IPS-20b (cell line): ENCODE data around the gene CACNB2.

Experiments used
- H3K27ac ChIP-seq: one replicate; pipeline ENCODE4 v1.5.1; 2013; ENCODE audit warnings: low read length
- H3K27me3 ChIP-seq: 2 replicates; pipeline ENCODE4 v1.6.1; 2013; ENCODE audit warnings: mild to moderate bottlenecking, low read length, inconsistent platforms; ENCODE audit not compliant: insufficient read depth
- H3K36me3 ChIP-seq: 2 replicates; pipeline ENCODE4 v1.6.1; 2013; ENCODE audit warnings: low read depth, mild to moderate bottlenecking, inconsistent platforms, low read length, moderate library complexity; ENCODE audit not compliant: insufficient read depth
- H3K4me1 ChIP-seq: 2 replicates; pipeline ENCODE4 v1.6.1; 2013; ENCODE audit warnings: mild to moderate bottlenecking, control low read depth, inconsistent platforms, low read length, moderate library complexity; ENCODE audit not compliant: insufficient read depth
- H3K4me3 ChIP-seq: 2 replicates; pipeline ENCODE4 v1.5.1; 2013; ENCODE audit warnings: mild to moderate bottlenecking, low read length, inconsistent platforms
- H3K9ac ChIP-seq: 2 replicates; pipeline ENCODE4 v1.6.1; 2013; ENCODE audit warnings: low read depth, mild to moderate bottlenecking, inconsistent platforms, low read length, moderate library complexity
- H3K9me3 ChIP-seq: 2 replicates; pipeline ENCODE4 v1.6.1; 2013; ENCODE audit warnings: mild to moderate bottlenecking, low read depth, low read length, inconsistent platforms; ENCODE audit not compliant: insufficient read depth

CACNB2 gene

DNA sequence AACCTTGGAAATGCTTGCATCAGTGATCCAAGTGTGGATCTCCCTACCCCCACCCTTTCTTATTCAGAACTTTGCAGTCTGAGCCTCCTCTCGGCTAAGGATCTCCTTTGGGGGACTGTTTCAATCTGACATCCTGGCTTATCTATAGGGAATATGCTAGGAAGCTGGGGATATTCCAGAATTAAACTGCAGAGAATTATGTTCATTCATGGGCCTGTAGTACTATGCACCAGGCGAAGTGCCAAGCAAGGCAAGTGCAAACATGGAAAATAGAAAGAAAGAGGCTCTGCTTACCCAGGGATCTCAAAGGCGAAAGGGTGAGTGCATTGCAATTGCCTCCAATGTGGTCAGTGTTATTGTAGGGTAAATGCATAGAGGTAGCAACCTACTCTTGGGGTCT lies 96.5 kb downstream of the CACNB2 start:
- H3K4me3 ChIP-seq: no peak overlapping the region
- H3K36me3 ChIP-seq: no peaks in the 10 kb centered on the region
- H3K27ac ChIP-seq: no peak overlapping the region
- no peak overlapping the region for H3K9ac ChIP-seq
- H3K4me1 ChIP-seq: peaks cover 10% of the 10 kb centered on the region
- no peaks in the 10 kb centered on the region for H3K9me3 ChIP-seq
- H3K27me3 ChIP-seq: no peaks in the 10 kb centered on the region

DNA sequence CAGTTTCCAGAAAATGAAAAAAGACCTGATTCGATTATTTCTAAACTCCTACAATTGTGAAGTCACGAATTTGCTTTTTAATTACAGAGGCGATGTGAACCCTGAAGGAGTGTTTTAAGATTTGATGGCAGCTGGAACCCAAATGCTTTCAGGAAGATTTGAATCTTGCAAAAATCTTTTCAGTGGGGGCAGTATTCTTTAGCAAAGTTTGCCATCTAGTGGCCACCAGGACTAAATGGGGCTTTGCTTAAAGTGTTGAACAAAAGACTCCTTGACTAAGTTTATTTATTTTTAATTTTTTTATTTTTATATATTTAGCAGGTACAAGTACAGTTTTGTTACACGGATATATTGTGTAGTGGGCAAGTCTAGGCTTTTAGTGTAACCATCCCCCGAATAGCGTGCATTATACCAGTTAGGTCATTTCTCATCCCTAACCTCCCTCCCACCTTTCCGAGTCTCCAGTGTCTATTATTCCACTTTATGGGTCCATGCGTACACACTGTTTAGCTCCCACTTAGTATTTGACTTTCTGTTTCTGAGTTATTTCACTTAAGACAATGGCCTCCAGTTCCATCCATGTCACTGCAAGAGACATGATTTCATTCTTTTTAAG lies 98.8 kb downstream of the CACNB2 start:
- Histone ChIP-seq H3K9me3 (no peaks in the 10 kb centered on the region), H3K4me1 (peaks cover 8% of the 10 kb centered on the region), H3K4me3 (no peak overlapping the region), H3K9ac (no peak overlapping the region), H3K27me3 (no peaks in the 10 kb centered on the region), H3K36me3 (no peaks in the 10 kb centered on the region), H3K27ac (no peak overlapping the region)

DNA sequence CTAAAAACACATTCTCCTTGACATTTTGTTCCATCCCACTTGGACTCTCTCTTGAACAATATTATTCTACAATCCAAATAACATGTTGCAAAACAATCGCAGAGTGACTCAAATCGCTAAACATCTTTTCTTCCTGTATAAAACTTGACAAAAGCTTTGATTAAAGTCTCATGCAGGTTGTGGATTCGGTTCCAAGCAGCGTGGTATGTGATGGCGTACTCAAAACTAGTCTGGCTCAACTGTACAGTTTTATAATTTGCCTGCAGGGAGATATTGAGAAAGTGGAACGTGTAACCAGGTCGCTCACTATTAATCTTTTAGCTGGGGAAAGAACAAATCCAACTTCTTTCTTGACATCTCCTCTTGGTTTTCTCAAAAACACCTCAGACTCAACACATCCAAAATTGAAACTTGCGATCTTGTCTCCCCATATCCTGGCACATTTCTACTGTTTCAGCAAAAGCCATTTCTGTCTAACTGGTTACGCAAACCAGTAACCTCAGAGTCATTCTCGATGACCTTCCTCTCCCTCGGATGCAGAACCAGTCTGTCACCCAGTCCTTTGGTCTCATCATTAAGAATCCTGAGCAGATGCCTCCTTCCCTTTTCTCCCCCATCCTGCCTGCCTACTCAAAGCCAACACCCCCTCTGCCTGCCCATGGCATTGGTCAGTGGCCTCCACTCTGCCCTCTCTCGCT lies 100.1 kb downstream of the CACNB2 start:
- H3K9ac ChIP-seq: no peak overlapping the region
- no peaks in the 10 kb centered on the region for H3K27me3 ChIP-seq
- no peaks in the 10 kb centered on the region for H3K36me3 ChIP-seq
- H3K4me3 ChIP-seq: no peak overlapping the region
- peaks cover 4% of the 10 kb centered on the region for H3K4me1 ChIP-seq
- H3K27ac ChIP-seq: no peak overlapping the region
- H3K9me3 ChIP-seq: no peaks in the 10 kb centered on the region

DNA sequence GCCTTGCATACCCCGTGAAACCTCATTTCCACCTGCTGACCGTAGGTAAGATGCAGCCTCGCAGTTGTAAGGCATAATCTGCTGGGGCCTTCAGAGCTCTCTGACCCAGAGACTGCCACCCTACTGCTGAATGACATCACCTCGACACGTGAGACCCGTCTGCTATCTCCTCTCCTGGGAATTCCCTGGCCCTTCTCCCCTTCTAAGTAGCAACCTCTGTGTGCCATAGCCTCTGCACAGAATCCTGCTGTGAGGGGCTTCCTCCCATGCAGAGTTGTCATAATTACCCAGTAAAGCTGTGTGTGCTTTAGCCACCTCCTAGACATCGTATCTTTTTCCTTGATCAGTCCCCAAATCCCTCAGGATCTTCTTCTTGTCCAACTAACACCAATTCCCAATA lies 106.7 kb downstream of the CACNB2 start:
- H3K27ac ChIP-seq: no peak overlapping the region
- no peaks in the 10 kb centered on the region for H3K9me3 ChIP-seq
- H3K4me1 ChIP-seq: no peaks in the 10 kb centered on the region
- no peak overlapping the region for H3K9ac ChIP-seq
- H3K27me3 ChIP-seq: no peaks in the 10 kb centered on the region
- no peak overlapping the region for H3K4me3 ChIP-seq
- H3K36me3 ChIP-seq: no peaks in the 10 kb centered on the region

DNA sequence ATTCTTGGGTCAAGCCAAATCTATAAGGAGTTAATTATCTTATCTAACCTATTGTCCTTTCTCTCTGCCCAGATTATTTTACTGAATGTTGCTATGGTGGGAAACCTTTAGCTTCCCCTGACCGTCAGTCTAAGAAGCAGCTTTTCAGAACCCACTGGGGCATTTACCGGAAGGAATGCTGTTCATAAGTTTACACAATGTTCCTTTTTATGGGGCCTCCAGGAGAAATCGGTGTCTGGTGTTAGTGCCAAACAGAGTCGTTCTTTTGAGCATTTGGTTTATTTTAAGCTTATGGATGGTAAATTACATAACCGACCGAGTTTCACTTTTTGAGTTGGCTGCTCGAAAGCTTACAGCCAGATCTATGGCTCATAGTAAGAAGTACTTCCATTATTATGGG lies 111.9 kb downstream of the CACNB2 start:
- no peaks in the 10 kb centered on the region for H3K27me3 ChIP-seq
- H3K4me3 ChIP-seq: no peak overlapping the region
- no peak overlapping the region for H3K27ac ChIP-seq
- H3K9me3 ChIP-seq: no peaks in the 10 kb centered on the region
- no peaks in the 10 kb centered on the region for H3K36me3 ChIP-seq
- H3K9ac ChIP-seq: no peak overlapping the region
- no peaks in the 10 kb centered on the region for H3K4me1 ChIP-seq

DNA sequence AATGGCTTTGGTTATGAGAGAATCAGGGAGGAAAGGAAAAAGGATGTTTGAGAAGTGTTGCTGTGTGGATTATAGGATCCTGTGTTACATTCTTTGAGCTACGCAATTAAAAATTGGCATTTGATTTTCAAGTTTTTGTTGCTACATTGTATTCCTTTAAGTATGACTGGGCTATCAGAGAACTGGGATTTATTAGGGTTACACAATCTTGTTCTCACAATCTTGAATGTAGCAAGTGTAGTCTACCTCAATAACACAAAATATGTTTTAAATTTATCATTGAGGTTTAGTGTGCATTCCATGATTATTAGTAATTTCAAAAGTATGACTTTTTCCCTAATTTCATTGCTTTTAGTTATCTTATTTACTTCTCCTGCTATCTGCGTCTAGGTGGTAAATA lies 113.9 kb downstream of the CACNB2 start:
- Histone ChIP-seq H3K4me1 (no peaks in the 10 kb centered on the region), H3K4me3 (no peak overlapping the region), H3K36me3 (no peaks in the 10 kb centered on the region), H3K9ac (no peak overlapping the region), H3K27me3 (no peaks in the 10 kb centered on the region), H3K27ac (no peak overlapping the region), H3K9me3 (no peaks in the 10 kb centered on the region)

DNA sequence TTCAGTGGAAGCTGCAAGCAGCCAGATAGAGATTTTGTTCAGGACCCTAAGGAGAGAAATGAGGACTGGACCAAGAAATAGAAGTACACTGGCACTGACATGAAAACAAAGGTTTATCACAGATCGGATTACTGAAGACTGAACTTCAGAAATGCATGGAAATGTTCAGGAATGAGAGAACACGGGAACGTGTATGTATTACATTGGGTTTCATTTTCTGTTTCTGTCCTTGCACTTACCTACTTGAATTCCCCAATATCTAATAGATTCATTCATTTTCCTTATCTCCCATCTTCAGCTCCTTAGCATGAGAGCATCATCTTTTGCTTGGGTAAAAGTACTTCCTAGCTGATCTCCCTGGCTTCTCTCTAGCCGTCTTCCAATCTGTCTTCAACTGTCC lies 114.5 kb downstream of the CACNB2 start:
- no peaks in the 10 kb centered on the region for H3K9me3 ChIP-seq
- H3K27ac ChIP-seq: no peak overlapping the region
- H3K4me1 ChIP-seq: no peaks in the 10 kb centered on the region
- H3K4me3 ChIP-seq: no peak overlapping the region
- H3K9ac ChIP-seq: no peak overlapping the region
- no peaks in the 10 kb centered on the region for H3K27me3 ChIP-seq
- no peaks in the 10 kb centered on the region for H3K36me3 ChIP-seq

DNA sequence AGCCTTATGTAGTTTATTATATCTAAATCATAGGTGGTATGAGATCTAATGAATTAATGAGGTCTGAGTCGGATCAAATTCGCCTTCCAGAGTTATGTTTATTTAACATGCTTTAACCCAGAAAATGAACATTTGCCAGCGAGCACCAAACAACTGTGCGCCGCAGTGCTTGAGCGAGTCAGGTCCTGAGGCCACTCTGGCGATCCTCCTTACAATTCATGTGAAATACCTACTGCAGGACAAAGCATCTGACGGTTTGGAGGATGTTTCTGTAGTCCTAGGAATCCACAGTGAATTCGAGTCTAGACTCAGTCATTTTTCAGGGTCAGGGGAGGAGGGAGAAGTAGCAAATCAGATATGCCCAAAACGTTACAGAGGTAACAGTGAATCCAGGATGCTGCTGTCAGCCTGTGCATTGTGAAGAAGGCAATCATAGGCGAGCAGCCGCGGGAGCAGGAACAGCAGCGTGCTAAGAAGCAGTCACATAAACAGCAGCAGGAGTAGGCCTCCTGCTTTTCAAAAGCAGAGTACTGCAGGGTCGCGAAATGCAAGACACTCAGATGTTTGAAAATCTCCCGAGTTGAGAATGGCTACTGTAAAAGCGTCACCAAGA lies 120.2 kb downstream of the CACNB2 start:
- Histone ChIP-seq H3K27me3 (no peaks in the 10 kb centered on the region), H3K9ac (peak overlapping the region; percentile 28; the same call in 1 of the 2 replicates), H3K27ac (no peak overlapping the region)

DNA sequence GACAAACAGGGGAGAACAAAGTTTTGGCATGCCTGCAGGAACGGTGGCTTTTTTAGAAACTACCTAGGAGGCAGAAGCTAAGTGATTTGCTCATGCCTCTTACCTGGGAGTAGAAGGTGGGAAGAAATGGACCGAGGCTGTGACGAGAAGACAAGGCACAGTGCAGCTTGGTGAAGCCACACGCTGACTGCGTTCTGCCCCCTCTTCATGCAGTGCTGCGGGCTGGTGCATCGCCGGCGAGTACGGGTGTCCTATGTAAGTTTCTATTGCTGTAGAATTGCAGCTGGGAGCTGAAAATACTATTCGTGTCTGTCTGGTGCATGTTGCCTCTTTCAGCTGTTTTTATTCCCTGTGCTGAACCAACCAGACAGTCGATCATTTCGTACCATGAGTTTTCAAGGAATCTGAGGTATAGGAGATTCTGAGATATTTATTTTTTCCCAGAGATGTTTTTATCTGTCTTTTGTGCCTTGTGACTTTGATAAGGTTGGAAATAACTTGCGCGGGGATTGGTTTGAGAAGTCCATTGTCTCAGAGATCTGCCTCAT lies 120.9 kb downstream of the CACNB2 start:
- no peaks in the 10 kb centered on the region for H3K36me3 ChIP-seq
- peaks cover 14% of the 10 kb centered on the region; the same call in 1 of the 2 replicates for H3K4me1 ChIP-seq
- H3K27ac ChIP-seq: no peak overlapping the region
- H3K27me3 ChIP-seq: no peaks in the 10 kb centered on the region
- peak overlapping the region; percentile 28; the same call in 1 of the 2 replicates for H3K9ac ChIP-seq
- no peak overlapping the region for H3K4me3 ChIP-seq
- no peaks in the 10 kb centered on the region for H3K9me3 ChIP-seq

More for the DNA sequence above, 120.2 kb downstream of the CACNB2 start:
- peaks cover 14% of the 10 kb centered on the region; the same call in 1 of the 2 replicates for H3K4me1 ChIP-seq
- H3K9me3 ChIP-seq: no peaks in the 10 kb centered on the region
- no peaks in the 10 kb centered on the region for H3K36me3 ChIP-seq
- H3K4me3 ChIP-seq: no peak overlapping the region

DNA sequence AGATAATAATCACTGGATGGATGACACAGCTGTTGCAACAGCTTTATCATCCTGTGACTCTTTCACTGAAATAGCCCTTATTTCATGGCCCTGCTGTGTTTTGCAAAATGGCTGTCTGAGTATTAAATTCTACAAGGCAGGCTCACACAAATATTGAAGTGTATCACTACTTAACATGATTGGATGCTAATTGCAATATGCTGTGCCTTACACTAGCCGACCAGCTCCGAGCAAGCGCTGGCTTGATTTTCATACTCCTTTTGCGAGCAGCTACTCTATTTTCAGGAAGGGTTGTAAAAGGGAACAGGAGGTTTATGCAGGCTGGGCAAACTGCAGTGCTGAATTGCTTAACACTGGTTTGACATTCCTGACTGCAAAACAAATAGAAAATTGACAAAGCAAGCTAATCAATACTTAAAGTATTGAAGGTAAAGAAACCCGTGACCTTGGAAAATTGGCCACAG lies 121.6 kb downstream of the CACNB2 start:
- Histone ChIP-seq H3K36me3 (no peaks in the 10 kb centered on the region), H3K9me3 (no peaks in the 10 kb centered on the region), H3K9ac (no peak overlapping the region), H3K27ac (no peak overlapping the region), H3K4me3 (no peak overlapping the region), H3K4me1 (peaks cover 14% of the 10 kb centered on the region; the same call in 1 of the 2 replicates), H3K27me3 (no peaks in the 10 kb centered on the region)

DNA sequence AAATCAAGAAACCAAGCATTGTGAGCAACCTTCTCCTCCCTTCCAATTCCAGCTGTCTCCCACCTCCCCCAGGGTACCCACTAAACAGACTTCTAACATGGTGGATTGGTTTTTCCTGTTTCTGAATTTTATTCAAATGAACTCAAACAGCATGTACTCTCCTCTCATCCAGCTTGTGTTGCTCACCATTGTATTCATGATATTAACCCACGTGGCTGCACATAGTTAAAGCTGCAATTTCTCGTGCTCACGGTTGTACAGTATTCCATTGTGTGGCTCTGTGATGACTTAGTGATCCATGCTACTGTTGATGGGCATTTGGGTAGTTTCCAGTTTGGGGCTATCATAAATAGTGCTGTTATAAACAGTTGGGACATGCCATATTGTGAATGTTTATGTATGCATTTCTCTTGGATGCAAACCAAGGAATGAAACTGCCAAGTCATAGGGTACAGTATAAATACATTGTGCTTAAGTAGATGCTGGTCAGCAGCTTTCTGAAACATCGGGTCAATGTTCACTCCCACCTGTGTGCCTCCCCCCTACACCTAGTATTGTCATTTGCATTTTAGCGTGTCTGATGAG lies 124.3 kb downstream of the CACNB2 start:
- Histone ChIP-seq H3K9me3 (no peaks in the 10 kb centered on the region), H3K36me3 (no peaks in the 10 kb centered on the region), H3K27ac (no peak overlapping the region), H3K4me1 (peaks cover 14% of the 10 kb centered on the region; the same call in 1 of the 2 replicates), H3K4me3 (no peak overlapping the region), H3K27me3 (no peaks in the 10 kb centered on the region), H3K9ac (no peak overlapping the region)
